GM12864 (cell line): ENCODE data around the gene RGL3.
"Not testable (repeated sequence)": the region's sequence is repeated elsewhere in the genome, so short reads cannot be mapped to it uniquely, and the experiment has no call there.

ENCODE experiments used
- DNase-seq: peaks from one replicate; pipeline ENCODE4 v3.0.0-alpha.2; 2011; ENCODE audit warnings: low read depth
- H3K4me3 ChIP-seq: 2 replicates; pipeline ENCODE4 v1.5.1; 2011; ENCODE audit warnings: mild to moderate bottlenecking, low read depth, low read length, control low read depth
- TF ChIP-seq, protein P1 (sequence below): IDR thresholded peaks from 2 replicates; pipeline ENCODE4 v1.5.1; 2011; ENCODE audit warnings: low read depth, mild to moderate bottlenecking, moderate library complexity, low read length, control low read depth, inconsistent platforms; ENCODE audit errors: missing control alignments

Gene RGL3

DNA sequence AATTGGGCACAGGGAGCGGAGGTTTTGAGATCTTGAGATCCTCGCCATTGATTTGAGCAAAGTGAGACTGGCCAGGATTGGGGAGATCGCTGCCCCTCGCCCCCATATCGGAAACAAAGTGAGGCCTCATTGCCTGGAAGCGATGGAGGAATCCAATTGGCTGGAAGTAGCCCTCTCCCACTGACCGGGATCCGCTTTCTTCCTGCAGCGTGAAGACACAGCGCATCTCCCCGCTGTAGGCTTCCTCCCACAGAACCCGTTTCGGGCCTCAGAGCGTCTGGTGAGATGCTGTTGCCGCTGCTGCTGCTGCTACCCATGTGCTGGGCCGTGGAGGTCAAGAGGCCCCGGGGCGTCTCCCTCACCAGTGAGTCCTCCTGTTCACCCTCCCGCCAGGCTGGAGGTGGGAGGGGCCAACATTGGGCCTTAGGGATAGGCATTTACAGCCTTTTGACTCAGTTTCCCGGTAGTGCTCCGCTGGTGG, 16.8 kb upstream of the RGL3 start:
- peak overlapping the region; percentile 85 for H3K4me3 ChIP-seq
- DNase-seq, result no peak
- TF ChIP-seq, protein P1, sequence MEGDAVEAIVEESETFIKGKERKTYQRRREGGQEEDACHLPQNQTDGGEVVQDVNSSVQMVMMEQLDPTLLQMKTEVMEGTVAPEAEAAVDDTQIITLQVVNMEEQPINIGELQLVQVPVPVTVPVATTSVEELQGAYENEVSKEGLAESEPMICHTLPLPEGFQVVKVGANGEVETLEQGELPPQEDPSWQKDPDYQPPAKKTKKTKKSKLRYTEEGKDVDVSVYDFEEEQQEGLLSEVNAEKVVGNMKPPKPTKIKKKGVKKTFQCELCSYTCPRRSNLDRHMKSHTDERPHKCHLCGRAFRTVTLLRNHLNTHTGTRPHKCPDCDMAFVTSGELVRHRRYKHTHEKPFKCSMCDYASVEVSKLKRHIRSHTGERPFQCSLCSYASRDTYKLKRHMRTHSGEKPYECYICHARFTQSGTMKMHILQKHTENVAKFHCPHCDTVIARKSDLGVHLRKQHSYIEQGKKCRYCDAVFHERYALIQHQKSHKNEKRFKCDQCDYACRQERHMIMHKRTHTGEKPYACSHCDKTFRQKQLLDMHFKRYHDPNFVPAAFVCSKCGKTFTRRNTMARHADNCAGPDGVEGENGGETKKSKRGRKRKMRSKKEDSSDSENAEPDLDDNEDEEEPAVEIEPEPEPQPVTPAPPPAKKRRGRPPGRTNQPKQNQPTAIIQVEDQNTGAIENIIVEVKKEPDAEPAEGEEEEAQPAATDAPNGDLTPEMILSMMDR, result no peak

DNA sequence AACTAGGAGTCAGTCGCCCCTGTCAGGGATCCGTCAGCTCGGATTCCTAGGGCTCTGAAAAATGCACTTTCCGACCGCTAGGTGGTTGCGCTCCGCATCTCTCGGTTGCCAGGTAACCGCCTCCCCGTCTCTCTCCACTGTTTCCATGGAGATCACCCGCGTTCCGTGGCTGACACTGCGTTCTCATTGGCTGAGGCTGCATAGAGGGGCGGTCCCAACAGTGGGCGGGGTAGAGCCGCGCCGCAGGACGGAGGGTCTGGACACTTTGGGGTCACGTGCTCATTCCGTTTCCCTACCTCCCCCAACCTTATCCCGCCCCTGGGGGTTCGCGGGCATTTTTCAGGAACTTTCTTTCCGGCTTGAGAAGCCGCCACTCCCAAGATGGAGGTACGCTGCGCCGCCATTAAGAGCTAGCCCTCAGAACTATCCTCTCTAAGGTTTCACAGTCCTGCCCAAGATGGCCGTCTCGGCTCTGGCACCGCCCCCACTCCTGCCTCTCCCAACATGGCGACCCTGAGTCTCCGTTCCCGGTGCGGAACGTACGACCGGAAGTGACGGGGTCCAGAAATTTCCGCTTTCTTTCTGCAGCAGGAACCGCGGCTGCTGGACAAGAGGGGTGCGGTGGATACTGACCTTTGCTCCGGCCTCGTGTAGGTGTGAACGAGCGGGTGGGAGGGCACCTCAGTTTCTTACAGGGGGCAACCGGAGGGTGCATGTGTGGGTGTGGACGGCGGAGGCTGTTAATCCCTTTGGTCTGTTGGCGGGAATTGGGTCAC, 16.1 kb upstream of the RGL3 start, which contains the start of the genes ODAD3 and PRKCSH:
Gene ODAD3, minus strand, starts transcription at position 65 of the 776 bp plus-strand sequence. CDS start 105 bp downstream, outside the sequence.
Gene PRKCSH, plus strand, starts transcription at position 579 of the 776 bp plus-strand sequence. CDS start 483 bp downstream, outside the sequence.
- TF ChIP-seq, protein P1, result peak; percentile 97
- H3K4me3 ChIP-seq, result peak within 1 kb of the TSS; percentile 85
- DNase-seq, result peak; percentile 99

DNA sequence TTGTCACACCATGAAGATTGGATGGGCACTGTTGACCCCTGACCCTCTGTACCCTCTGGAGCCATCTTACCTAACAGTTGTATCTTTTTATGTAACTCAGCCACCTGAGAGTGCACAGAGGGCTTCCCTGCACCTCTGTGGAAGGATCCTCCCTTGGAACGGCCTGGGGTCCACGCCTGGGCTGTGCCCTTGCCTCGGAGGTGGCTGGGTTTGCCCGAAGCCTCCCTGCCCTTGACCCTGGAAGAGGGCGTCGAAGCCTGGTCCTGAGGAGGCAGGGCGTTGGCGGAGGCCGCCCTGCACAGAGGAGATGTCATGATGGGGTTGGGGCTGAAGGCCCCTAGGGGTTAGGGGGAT, 15.6 kb upstream of the RGL3 start:
- TF ChIP-seq, protein P1, result no peak
- no peak for DNase-seq
- H3K4me3 ChIP-seq, result peak overlapping the region; percentile 65

DNA sequence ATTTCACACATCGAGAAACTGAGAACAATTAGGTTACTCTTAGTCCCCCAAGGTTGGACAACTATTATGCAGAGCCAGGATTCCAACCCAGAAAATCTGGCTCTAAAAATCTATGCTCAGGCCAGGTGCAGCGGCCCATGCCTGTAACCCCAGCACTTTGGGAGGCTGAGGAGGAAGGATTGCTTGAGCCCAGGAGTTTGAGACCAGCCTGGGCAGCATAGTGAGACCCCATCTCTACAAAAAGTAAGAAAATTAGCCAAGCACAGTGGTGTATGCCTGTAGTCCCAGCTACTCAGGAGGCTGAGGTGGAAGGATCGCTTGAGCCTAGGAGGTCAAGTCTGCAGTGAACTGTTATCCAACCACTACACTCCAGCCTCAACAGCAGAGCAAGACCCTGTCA, 14.4 kb upstream of the RGL3 start:
- H3K4me3 ChIP-seq, DNase-seq: not testable (repeated sequence)

DNA sequence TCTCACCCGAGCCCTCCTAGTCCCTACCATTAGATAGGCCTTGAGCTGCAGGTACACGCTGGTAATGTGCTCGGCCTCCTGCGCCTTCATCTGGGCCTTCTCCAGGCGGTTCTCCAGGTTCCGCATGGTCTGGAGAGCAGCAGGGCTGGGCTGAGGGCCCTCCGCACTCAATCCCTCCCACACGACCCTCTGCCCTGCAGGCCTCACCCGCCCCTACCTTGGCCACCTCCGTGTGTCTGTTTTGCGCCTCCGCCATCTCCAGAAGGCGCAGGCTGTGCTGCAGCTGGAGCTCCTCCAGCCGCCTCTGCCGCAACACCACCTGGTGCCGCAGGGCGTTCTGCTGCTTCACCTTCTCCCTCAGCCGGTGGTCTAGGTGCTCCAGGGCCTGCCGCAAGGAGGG, 7.5 kb upstream of the RGL3 start:
- DNase-seq, result no peak
- TF ChIP-seq, protein P1, result no peak
- H3K4me3 ChIP-seq, result no peak overlapping the region

DNA sequence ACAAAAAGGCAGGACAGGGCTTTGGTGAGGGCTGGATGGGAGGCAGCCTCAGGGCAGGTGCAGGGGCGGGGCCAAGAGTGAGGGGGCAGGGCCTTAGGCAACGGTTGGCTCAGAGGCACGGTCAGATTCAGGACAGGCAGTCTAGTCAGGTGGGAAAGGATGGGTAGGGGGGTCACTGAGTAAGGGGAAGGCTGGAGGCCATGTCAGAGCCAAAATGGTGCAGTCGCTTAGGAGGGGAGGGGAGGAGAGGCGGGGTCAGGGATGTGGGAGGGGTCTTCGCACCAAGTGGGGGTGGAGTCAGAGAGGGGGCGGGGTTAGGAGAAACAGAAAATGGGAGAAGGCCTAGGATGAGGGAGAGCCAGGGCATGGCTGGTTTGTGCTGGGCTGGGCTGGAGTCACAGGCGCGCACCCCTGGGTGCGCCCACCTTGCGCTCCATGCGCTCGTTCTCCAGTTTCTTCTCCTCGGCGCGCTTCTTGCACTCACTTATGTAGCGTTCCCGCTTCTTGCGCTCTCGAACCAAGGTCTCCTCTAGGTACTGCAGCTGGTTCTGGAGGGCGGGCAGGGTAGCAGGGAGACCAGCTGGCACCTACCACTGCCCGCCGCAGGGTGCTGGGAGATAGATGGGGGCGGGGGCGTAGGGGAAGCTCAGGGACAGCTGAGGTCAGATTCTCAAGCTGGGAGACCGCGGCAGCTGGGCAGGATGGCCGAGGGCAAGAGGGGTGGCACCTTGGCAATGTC, 6.8 kb upstream of the RGL3 start:
- TF ChIP-seq, protein P1, result no peak
- DNase-seq, result no peak
- H3K4me3 ChIP-seq, result no peak overlapping the region

DNA sequence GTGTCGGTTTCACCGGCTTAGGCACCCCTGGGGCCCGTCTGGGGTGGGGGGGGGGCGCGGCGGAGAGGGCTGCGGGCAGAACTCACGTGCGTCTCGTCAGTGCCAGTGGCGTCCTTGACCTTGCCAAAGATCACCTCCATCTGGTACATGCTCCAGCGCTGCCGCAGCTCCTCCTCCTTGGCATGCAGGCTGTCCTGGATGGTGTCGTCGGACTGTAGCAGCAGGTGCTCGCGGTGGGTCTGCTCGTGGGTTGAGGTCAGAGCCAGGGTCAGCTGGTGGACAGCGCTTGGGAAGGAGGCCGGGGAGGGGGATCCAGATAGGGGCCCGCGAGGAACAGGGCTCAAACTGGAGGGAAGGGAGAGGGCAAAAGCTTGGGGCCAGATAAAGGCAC, 4.7 kb upstream of the RGL3 start:
- TF ChIP-seq, protein P1, result no peak
- DNase-seq, result no peak
- H3K4me3 ChIP-seq, result no peak overlapping the region
